ELF-1 (cell line): ENCODE data around the gene ENTHD1.

Experiments
- DNase-seq: peaks from one replicate; pipeline ENCODE4 v3.0.0-alpha.2; 2016; ENCODE audit warnings: low read depth, low spot score

Gene ENTHD1, protein sequence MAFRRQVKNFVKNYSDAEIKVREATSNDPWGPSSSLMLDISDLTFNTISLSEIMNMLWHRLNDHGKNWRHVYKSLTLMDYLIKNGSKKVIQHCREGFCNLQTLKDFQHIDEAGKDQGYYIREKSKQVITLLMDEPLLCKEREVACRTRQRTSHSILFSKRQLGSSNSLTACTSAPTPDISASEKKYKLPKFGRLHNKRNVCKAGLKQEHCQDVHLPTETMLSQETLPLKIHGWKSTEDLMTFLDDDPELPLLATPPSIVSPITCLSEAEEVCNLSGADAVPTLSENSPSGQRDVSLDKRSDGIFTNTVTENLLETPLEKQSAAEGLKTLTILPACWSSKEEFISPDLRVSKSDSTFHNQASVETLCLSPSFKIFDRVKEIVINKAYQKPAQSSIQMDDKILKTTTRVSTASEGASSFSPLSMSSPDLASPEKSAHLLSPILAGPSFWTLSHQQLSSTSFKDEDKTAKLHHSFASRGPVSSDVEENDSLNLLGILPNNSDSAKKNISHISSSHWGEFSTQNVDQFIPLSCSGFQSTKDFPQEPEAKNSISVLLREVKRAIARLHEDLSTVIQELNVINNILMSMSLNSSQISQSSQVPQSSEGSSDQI

DNA sequence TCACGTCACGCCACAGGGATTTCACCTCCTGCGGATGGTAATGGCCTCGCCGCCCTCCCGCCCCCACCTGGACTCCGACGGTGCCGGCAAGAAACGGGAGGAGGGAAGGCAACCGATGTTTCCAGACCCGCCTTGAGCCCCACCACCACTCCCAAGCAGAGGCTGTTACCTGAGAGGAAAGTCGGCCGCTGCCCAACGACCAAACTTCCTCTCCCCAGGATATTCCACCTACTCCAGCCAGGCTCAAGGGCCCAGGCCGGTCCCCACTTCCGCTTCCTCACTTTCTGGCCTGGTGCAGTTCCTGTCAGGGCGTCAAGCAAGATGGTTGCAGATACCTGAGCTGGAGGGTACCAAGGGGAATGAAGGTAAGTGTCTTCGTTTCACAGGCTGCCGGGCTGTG is at the start of gene ENTHD1:
Gene ENTHD1, minus strand, starts transcription at position 235 of the 400 bp plus-strand sequence. CDS start 6,012 bp downstream, outside the sequence.
- peak; percentile 10 for DNase-seq

GRCh38 chr22:39943337-39943736 is 49.8 kb upstream of the ENTHD1 start:
- peak; percentile 63 for DNase-seq

DNA sequence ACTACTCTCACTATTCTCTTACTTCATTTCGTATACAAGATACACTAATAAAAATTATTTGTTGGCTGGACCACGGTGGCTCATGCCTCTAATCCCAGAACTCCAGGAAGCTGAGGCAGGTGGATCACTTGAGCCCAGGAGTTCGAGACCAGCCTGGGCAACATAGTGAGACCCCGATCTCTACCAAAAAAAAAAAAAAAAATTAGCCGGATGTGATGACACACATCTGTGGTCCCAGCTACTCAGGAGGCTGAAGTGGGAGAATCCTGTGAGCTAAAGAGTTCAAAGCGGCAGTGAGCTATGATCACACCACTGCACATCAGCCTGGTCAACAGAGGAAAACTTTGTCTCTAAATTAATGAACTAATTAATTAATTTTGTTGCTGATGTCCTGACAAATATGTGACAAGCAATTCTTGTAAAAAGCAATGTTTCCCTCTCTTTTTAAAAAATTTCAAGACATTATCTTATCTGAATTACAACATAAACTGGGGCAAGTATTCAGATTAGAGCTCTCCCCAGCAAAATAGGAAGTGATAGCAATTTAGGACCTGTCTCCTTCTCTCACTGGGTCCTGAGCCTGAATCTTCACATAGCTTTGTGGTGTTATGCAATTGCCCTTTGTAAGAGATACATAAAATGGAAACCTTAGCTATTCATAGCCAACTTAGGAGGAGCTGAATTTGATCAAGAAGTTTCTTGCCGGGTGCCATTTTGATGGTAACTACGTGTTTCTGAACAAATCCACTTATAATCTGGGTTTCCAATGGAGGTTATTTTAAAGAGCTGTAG is 49.1 kb upstream of the ENTHD1 start:
- DNase-seq = no peak

DNA sequence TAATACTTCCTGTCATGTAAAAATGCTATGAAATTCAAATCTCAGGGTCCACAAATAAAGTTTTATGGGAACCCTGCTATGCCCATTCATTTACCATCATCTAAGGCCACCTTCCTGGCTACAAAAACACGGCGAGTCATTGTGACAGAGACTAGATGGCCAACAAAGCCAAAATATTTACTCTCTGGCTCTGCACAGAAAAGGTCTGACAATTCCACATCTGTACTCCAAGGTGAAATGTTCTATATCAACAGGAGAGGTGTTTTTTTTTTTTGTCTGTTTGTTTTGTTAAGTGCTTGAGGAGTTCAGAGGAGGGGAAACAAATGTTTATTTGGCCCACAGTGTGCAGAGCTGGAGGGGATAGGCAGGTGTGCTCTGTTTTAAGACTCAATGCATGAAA is 48.0 kb upstream of the ENTHD1 start:
- DNase-seq = no peak

- DNase-seq = no peak
Measured at GRCh38 chr22:39940757-39941305, 47.3 kb upstream of the ENTHD1 start.

DNA sequence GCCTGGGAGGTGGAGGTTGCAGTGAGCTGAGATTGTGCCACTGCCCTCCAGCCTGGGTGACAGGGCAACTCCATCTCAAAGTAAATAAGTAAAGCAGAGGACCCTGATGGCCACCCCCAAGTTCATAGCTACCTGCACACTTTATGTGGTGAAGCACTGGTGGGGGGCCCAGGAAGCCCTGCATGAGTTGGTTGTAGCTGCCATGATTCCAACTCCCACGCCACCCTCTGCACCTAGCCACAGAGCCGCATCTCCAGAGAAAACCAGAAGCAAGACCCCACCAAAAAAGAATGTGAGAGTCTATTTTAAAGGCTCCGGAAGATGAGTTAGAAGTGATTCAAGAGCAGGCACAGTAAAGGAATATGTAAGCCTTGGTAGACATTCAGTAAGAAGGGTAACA is 46.3 kb upstream of the ENTHD1 start:
- DNase-seq = no peak

DNA sequence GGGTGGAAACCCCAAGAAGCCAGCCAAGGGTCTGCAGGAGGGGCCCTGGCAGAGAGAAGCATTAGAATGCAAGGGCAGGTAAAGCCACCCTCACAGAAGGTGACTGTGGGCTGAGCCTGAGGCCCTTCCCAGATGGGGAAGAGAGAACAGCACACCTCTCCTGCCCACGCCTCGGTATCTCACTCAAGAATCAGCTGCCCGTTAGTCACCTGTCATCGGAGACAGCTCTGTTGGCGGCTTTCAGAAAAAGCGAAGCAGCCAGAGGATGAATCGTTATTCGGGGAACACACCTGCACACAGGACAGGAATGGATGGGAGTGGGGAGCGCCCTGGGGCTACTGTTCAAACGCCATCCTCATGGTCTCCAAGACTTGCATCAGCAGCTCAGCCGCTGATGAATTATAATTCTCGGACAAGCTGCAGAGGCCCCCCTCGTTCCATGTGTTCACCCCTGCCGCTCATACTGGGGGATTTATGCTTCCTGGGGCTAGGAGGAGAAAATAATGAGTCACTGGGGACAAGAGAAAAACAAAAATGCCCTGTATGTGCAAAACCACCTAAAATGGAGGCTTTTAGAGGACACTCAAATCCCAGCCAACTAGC is 45.0 kb upstream of the ENTHD1 start:
- no peak for DNase-seq

DNA sequence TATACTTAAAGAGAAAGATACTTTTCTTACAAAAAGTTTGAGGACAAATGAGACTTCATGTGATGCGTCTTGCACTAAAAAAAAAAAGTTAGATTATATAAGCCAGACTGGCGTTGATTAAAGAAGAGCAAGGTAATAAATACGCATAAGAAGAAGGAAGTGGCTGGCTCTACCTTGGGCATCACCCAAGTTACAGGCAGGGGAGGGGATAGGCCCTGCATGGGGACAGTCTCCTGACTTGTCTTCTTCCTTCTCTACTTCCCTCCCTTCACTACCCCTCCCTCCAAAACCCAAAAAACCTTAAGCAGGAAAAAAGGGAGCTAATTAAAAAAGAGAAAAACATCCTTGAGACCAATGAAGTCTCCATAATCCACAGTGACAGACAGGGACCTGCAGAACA is 44.3 kb upstream of the ENTHD1 start:
- DNase-seq = no peak

DNA sequence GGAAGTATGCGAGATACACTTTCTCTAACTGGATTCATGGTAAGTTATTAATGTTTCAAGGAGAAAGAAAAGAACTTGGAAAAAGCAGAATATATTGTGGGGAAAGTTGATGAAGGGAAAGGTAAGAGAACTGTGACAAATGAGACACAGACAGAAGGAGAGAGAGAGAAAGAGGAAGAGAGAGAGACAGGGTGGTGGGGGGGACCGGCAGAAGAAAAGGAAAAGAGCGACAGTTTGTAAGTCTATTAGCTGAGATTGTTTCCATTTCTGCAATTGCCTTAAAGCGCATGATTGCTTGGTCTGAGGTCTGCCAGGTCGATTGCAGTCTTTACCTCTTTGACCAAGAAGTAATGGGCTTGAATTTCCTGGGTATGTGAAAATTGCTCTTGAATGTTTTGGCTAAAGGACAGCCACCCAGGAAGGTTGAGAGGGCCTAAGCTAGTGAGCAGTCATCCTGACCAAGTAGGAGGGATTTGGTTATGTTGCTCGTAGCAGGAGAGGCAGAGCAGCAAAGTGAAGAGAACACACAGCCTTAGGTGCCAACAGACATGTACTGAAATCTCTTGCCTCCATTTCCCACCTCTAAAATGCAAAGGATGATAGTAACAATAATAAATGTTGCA is 43.1 kb upstream of the ENTHD1 start:
- no peak for DNase-seq

DNA sequence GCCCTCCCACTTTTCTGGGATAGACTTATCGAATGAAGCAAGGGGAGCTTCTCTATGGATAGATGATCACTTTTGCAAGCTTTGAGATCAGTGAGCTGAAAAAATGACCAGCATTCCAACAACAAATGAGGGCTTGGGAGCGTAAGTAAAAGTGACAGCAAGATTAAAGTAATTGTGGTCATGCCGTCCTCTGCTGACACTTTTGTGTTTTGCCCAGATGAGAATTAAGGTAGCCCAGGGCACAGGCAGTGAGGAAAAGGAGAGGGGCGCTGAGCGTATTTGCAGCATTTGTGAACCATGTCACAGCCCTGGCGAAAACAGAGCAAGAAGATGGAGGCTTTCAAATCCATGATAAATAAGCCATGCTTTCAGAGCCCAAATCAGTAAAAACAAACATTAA is 42.1 kb upstream of the ENTHD1 start:
- no peak for DNase-seq

GRCh38 chr22:39935116-39935515 is 41.6 kb upstream of the ENTHD1 start:
- no peak for DNase-seq

- no peak for DNase-seq
Measured at GRCh38 chr22:39933741-39934140, 40.2 kb upstream of the ENTHD1 start.

DNA sequence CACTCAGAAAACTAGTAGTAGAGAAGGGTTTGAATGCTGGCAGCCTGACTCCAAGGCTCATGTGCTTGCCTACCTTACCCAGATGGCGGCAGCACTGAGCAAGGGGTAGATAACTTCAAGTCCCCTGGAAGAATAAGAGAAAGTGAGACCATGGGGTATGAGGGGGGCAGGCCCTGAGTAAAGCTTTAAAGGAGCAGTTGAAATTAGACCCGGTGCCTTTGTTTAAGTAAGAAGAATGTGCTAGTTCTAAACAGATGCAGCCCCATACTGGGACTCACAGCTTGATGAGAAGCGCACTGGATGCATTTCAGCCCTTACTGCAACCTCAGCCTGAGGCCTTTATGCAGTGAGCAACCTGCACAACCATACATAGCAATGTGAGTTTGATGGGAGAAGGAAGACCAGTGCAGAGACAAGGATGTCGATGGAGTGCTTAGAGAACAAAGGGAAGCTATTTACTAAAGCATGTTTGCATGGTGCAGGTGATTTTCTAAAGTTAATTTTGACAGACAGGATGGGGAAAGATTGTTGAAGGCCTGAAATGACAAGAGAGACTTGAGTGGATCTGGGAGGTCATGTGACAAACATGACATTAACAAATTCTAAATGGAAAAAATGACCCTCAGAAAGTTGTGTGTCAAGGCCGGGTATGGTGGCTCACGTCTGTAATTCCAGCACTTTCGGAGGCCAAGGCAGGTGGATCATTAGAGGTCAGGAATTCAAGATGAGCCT is 39.5 kb upstream of the ENTHD1 start:
- DNase-seq = peak; percentile 92

DNA sequence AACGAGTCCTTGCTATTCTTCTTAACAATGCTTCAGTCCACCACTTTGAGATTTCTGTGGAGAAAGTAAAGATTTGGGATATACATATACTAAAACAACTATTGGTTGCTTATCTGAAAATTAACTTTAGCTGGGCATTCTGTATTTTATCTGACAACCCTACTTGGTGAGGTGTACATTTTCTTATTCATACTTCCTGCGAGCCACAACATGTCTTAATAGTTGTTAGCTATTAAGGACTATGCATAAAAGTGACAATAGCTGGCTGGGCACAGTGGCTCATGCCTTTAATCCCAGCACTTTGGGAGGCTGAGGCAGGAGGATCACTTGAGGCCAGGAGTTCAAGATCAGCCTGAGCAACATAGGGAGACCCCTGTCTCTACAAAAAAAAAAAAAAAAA is 38.6 kb upstream of the ENTHD1 start:
- no peak for DNase-seq

- no peak for DNase-seq
Measured at GRCh38 chr22:39931251-39931650, 37.7 kb upstream of the ENTHD1 start.

DNA sequence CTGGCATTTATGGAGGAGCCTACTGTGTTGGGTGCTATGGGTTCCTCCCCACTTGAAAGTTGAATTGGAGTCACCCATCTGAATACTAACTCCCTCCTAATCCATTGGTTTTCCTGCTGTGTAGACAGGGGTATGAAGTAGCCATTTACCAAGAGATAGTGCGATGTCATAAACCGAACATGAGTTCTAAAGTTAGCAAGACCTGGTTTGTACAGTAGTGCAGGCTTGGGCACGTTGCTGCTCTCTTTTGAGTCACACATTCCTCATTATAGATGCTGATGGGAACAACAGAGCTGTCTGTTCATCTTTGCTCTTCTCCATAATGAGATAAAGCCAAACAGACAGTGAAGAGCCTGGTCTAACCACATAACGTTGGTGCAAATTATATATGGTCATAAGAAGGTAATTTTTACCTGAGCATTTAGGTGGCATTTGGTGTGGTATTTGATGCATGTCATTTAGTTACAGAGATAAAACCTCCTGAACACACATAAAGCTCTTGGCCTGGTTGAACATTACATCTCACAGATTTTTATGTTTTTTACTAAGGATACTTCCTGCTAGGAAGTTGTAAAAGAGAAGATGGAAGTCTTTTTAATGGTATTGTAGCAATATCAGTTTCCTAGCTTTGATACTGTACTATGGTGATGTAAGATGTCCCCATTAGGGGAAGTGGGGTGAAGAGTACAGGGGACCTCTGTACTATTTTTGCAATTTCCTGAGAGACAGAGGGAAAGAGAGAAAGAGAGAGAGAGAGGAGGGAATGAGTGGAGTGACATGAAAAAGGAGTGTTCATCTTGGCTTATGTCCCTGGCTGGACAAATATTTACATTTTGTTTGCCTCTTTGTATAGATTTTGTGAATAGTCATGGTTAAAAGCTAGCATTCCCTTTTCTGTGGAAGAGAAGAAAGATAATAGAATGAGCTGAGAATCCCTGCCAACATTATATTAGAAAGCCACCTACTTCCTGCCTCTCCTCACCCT is 35.3 kb upstream of the ENTHD1 start:
- no peak for DNase-seq

DNA sequence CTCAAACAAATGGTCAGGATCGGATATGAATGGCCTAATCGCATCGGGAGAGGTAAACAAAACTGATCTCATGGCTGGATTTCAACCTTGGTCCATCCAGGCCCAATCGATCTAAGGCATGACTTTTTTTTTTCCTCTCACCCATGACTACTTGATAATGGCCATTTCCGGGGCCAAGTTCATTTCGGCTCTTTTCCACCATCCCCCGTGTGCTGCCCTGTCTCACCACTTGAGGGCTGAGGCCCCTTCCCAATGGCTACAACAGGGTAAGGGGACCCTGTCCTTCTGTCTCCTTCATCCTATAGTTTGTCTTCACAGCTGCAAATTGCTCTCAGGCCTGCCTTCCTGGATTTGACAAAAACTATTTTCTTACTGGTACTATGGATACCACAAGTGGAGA is 34.0 kb upstream of the ENTHD1 start:
- peak; percentile 26 for DNase-seq

DNA sequence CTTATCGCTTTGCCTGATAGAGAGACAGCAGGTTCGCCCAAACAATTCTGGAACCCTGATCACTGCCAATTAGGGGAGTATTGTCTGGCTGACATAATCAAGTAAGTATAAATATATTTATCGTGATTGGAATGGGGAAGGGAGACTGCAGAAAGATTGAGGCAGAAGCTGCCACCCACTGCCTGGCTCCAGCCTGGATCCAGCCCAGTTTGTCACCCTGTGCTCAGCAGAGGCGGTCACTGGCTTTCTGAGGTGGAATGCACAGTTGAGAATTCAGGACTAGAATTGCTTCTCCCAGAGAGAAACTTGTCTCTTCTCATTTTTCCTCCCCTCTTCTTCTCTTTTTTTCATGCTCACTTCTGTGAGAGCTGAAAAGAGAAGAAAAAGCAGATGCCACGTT is 33.2 kb upstream of the ENTHD1 start:
- DNase-seq = no peak

DNA sequence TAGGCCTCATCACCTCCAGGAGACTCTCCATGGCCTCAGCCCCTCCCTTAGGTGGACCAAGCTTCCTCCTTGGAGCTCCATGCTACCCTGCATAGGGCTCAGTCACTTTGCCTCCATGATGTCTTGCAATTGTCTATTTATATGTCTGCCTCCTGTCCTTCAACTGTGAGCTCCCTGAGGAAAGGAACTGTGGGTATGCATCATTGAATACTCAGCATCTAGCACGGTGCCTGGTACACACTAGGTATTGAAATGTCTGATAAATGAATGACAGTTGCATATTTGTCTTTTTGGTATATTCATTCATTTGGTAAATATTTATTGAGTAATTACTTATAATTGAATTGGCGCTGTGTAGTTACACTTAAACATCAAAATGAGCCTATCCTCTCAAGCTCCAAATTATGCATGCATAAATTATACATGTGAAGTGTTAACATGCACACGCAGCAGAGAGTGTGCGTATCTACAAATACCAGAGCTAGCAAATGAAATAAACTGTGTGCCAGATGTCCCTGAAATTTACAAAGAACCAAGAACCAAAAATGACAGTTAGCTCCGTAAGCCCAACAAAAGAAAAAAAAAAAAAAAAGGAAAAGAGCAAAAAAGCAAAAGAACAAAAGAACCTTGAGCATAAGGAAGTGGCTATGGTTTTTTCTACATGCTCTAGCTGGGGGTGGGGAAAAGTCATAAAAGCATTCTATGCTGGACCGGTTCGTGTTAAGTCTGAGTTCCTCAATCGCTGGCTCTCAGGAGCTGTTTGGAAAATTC is 32.5 kb upstream of the ENTHD1 start:
- DNase-seq = no peak
